OCI-LY7 (cell line): Measurements from ENCODE around the gene KRT38.

Source experiments
- CTCF ChIP-seq: fragments of 200-600 bp; sonication (generic); conservative IDR thresholded peaks from 2 replicates; pipeline ENCODE4 v1.5.1; 2014; ENCODE audit warnings: mild to moderate bottlenecking, antibody characterized with exemption, low read length, moderate library complexity, mixed read lengths
- EZH2phosphoT487 ChIP-seq: fragments of 200-600 bp; sonication (generic); IDR thresholded peaks from 2 replicates; pipeline ENCODE4 v1.6.1; 2018; ENCODE audit warnings: low read depth, borderline replicate concordance, mild to moderate bottlenecking, mixed run types, antibody characterized with exemption, low read length, moderate library complexity, mixed read lengths

DNA sequence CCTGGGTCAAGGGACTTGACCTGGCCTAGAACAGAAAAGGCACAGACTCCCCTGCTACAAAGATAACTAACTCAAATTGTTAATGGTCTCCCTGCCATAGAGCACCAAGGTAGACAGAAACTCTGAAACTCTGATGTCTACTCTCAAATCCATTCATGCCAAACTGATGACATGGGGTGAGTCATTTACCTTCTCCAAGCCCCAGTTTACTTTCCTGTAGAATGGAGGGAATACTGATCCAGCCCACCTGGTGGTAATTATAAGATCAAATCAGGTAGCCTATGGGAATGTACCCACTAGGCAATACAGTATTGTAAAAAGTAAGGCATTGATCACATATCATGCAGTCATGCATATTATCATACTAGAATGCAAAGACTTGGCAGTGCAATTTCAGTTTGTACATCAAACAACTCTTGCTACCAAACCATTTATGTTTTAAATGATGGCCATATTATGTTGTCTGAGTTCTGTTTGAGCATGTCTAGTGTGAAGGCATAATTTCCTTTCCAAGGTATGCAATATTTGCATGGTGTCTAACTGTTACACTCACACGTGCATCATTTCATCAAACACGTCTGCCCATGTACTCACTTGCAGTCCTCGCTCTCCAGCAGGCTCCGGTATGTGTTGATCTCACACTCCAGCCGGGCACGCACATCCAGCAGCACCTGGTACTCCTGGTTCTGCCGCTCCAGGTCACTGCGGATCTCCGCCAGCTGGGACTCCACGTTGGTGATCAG, 46.4 kb downstream of the KRT38 start:
- TF ChIP-seq CTCF: no peak
- TF ChIP-seq EZH2phosphoT487: no peak
